GM06990 (cell line): ENCODE data around the gene FLT3LG.

Experiments used
- DNase-seq: peaks from one replicate; pipeline ENCODE4 v3.0.0-alpha.2; 2011; ENCODE audit not compliant: insufficient read length; ENCODE audit errors: extremely low read depth
- H3K27me3 ChIP-seq: replicated peaks from 2 replicates; pipeline ENCODE4 v1.6.0; 2011; ENCODE audit warnings: low read length; ENCODE audit not compliant: control insufficient read depth, insufficient read depth
- H3K36me3 ChIP-seq: 2 replicates; pipeline ENCODE4 v1.5.1; 2011; ENCODE audit warnings: low read length; ENCODE audit not compliant: control insufficient read depth, insufficient read depth
- H3K4me3 ChIP-seq: replicated peaks from 2 replicates; pipeline ENCODE4 v1.5.1; 2011; ENCODE audit warnings: low read depth, mild to moderate bottlenecking, control low read depth, low read length
- CTCF ChIP-seq: IDR thresholded peaks from 2 replicates; pipeline ENCODE4 v1.5.1; 2011; ENCODE audit warnings: low read length, control low read depth, mild to moderate bottlenecking, inconsistent platforms; ENCODE audit not compliant: insufficient read depth, poor library complexity, severe bottlenecking

FLT3LG gene

GRCh38 chr19:49528211-49528771 is 54.3 kb downstream of the FLT3LG start:
- DNase-seq: no peak

GRCh38 chr19:49530708-49531107 is 56.7 kb downstream of the FLT3LG start:
- Histone ChIP-seq H3K36me3 (no peaks in the 10 kb centered on the region), H3K27me3 (no peaks in the 10 kb centered on the region), H3K4me3 (no peak overlapping the region)
- DNase-seq: no peak
- no peak for TF ChIP-seq CTCF

More at GRCh38 chr19:49528211-49528771, 54.3 kb downstream of the FLT3LG start:
- H3K4me3 ChIP-seq: no peak overlapping the region
- no peaks in the 10 kb centered on the region; the same call in 1 of the 2 replicates for H3K27me3 ChIP-seq
- TF ChIP-seq CTCF: no peak
- no peaks in the 10 kb centered on the region for H3K36me3 ChIP-seq

GRCh38 chr19:49533551-49534488 is 59.8 kb downstream of the FLT3LG start:
- Histone ChIP-seq H3K27me3 (no peaks in the 10 kb centered on the region), H3K4me3 (peak overlapping the region; percentile 69), H3K36me3 (no peaks in the 10 kb centered on the region)
- peak; percentile 46 for TF ChIP-seq CTCF
- DNase-seq: peak; percentile 85

GRCh38 chr19:49534632-49535385 is 60.8 kb downstream of the FLT3LG start:
- Histone ChIP-seq H3K4me3 (no peak overlapping the region), H3K27me3 (no peaks in the 10 kb centered on the region), H3K36me3 (no peaks in the 10 kb centered on the region)
- no peak for DNase-seq
- TF ChIP-seq CTCF: no peak
